ENCODE results near the gene ABCB8. TPM values are rescaled to one million over a fixed set of nuclear protein-coding genes. Genes with fewer than 3 reads are reported as not detected.

Gene ABCB8
- total and polyA plus RNA-seq, 2 donors (not counting 3 experiments of a cell fraction or from before 2014, with no cell fraction given): 38.0 to 46.3 TPM

GRCh38 chr7:151094675-151095074, 66.4 kb downstream of the ABCB8 start:
- peaks cover 0 to 12% of the 10 kb centered on the region in 2 experiments for H3K36me3 ChIP-seq (ENCODE audit: control insufficient read depth in 2 of 2, extremely low read depth in 1 of 2, insufficient read depth in 2 of 2, low read length in 2 of 2)
- DNase-seq (ENCODE audit: low read depth, low spot score) (no peak), FAIRE-seq (peak; percentile 75)
- H3K4me1 ChIP-seq (ENCODE audit: control insufficient read depth, extremely low read depth, insufficient read depth, low read length): peaks cover 27% of the 10 kb centered on the region
- no TSS peak for BruUV-seq (replicated peaks)
- peaks cover 93% of the 10 kb centered on the region for H3K79me2 ChIP-seq (ENCODE audit: control insufficient read depth, insufficient read depth, low read length)
- TF ChIP-seq MYC (IDR thresholded peaks at IDR 0.05; ENCODE audit: low read depth, low read length) (no peak), GATA2 (IDR thresholded peaks at IDR 0.05; ENCODE audit: insufficient read depth, insufficient read length, low read depth, low read length) (no peak), CTCF (IDR thresholded peaks at IDR 0.05; ENCODE audit: extremely low read depth in 1 of 2, insufficient read depth in 1 of 2, low read depth in 1 of 2, low read length in 2 of 2) (no peak), JUN (IDR thresholded peaks at IDR 0.05; ENCODE audit: borderline replicate concordance, insufficient read depth, insufficient read length, low read depth) (no peak), EZH2 (IDR thresholded peaks at IDR 0.05; ENCODE audit: borderline replicate concordance, low read depth, low read length, severe bottlenecking) (no peak), POLR2AphosphoS5 (IDR thresholded peaks at IDR 0.05; ENCODE audit: insufficient read depth, low read depth, low read length) (no peak), FOS (IDR thresholded peaks at IDR 0.05; ENCODE audit: borderline replicate concordance, insufficient read depth, low read length) (no peak), POLR2A (IDR thresholded peaks at IDR 0.05; ENCODE audit: low read depth, low read length) (no peak), MAX (IDR thresholded peaks at IDR 0.05; ENCODE audit: insufficient read depth, insufficient read length) (no peak)
- dilution Hi-C loops (cut with MboI; ENCODE audit: extremely low pct_ligation_motif_present, low sequenced_read_pairs) (no loop called here), intact Hi-C loops (cut with micrococcal nuclease) (loop anchor here (1.0 kb wide), 1 partner anchor 10 kb away; no protein-coding TSS in a partner anchor)
- no peak overlapping the region for H3K4me2 ChIP-seq (ENCODE audit: insufficient read depth, low read length)
- no peak overlapping the region for H3K4me3 ChIP-seq (replicated peaks in 1 of 3; ENCODE audit: insufficient read depth in 1 of 3, low read depth in 1 of 3, low read length in 3 of 3)
- ChIA-PET CTCF (interaction anchor here (0.8 to 2.3 kb wide), 3 partner anchors 13 to 29 kb away, joined by 3 to 8 read pairs (median 3); no protein-coding TSS in a partner anchor), POLR2A (no interaction called here)
- H3K9me1 ChIP-seq (replicated peaks; ENCODE audit: control insufficient read depth, extremely low read depth, insufficient read depth, low read length): no peaks in the 10 kb centered on the region
- H4K20me1 ChIP-seq (replicated peaks; ENCODE audit: control insufficient read depth, extremely low read depth, insufficient read depth, low read length): no peaks in the 10 kb centered on the region
- H3K9ac ChIP-seq (replicated peaks; ENCODE audit: extremely low read depth, insufficient read depth, low read length): no peak overlapping the region
- no peaks in the 10 kb centered on the region for H3K9me3 ChIP-seq (replicated peaks; ENCODE audit: control insufficient read depth, insufficient read depth, low read length)
- H3K27ac ChIP-seq (ENCODE audit: insufficient read depth, low read depth, low read length): no peak overlapping the region
- H3K27me3 ChIP-seq (ENCODE audit: control insufficient read depth in 2 of 2, insufficient read depth in 2 of 2, low read length in 2 of 2): no peaks in the 10 kb centered on the region
- H2AFZ ChIP-seq (ENCODE audit: low read depth, low read length): no peak overlapping the region

Data from endothelial cell of umbilical vein (primary cell).